Measurements from ENCODE around the gene TENM3. TPM values are rescaled to one million over a fixed set of nuclear protein-coding genes. Genes with fewer than 3 reads are reported as not detected.

Gene TENM3
- total RNA-seq, 1 donor from 2014 or later: 40.4 TPM

GRCh38 chr4:182807346-182807745 is 564.1 kb downstream of the TENM3 start:
- peaks cover 24% of the 10 kb centered on the region for H3K27me3 Mint-ChIP-seq
- peaks cover 8% of the 10 kb centered on the region for H3K9me3 Mint-ChIP-seq (ENCODE audit: low read depth)
- H3K36me3 Mint-ChIP-seq (ENCODE audit: insufficient read depth): peaks cover 3% of the 10 kb centered on the region
- DNase-seq (ENCODE audit: low spot score, unreplicated experiment): no peak
- H3K27ac Mint-ChIP-seq: no peak overlapping the region
- TF ChIP-seq, protein P1, sequence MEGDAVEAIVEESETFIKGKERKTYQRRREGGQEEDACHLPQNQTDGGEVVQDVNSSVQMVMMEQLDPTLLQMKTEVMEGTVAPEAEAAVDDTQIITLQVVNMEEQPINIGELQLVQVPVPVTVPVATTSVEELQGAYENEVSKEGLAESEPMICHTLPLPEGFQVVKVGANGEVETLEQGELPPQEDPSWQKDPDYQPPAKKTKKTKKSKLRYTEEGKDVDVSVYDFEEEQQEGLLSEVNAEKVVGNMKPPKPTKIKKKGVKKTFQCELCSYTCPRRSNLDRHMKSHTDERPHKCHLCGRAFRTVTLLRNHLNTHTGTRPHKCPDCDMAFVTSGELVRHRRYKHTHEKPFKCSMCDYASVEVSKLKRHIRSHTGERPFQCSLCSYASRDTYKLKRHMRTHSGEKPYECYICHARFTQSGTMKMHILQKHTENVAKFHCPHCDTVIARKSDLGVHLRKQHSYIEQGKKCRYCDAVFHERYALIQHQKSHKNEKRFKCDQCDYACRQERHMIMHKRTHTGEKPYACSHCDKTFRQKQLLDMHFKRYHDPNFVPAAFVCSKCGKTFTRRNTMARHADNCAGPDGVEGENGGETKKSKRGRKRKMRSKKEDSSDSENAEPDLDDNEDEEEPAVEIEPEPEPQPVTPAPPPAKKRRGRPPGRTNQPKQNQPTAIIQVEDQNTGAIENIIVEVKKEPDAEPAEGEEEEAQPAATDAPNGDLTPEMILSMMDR (IDR thresholded peaks at IDR 0.05; ENCODE audit: unreplicated experiment): no peak
- no peak overlapping the region for H3K4me3 Mint-ChIP-seq (ENCODE audit: low read depth)
- peaks cover 4% of the 10 kb centered on the region for H3K4me1 Mint-ChIP-seq (ENCODE audit: low read depth)

- Mint-ChIP-seq H3K9me3 (ENCODE audit: low read depth) (peaks cover 9% of the 10 kb centered on the region), H3K4me3 (ENCODE audit: low read depth) (no peak overlapping the region), H3K36me3 (ENCODE audit: insufficient read depth) (peaks cover 3% of the 10 kb centered on the region), H3K27ac (no peak overlapping the region), H3K4me1 (ENCODE audit: low read depth) (peaks cover 4% of the 10 kb centered on the region), H3K27me3 (peaks cover 24% of the 10 kb centered on the region)
- TF ChIP-seq, protein P1 (IDR thresholded peaks at IDR 0.05; ENCODE audit: unreplicated experiment): no peak
- no peak for DNase-seq (ENCODE audit: low spot score, unreplicated experiment)
These were observed 564.8 kb downstream of the TENM3 start for GRCh38 chr4:182807767-182808548.

- Mint-ChIP-seq H3K9me3 (ENCODE audit: low read depth) (peaks cover 9% of the 10 kb centered on the region), H3K36me3 (ENCODE audit: insufficient read depth) (peaks cover 3% of the 10 kb centered on the region), H3K27me3 (peaks cover 24% of the 10 kb centered on the region), H3K4me3 (ENCODE audit: low read depth) (no peak overlapping the region), H3K4me1 (ENCODE audit: low read depth) (peaks cover 4% of the 10 kb centered on the region), H3K27ac (no peak overlapping the region)
- DNase-seq (ENCODE audit: low spot score, unreplicated experiment): no peak
- TF ChIP-seq, protein P1 (IDR thresholded peaks at IDR 0.05; ENCODE audit: unreplicated experiment): no peak
These were observed 565.6 kb downstream of the TENM3 start for GRCh38 chr4:182808673-182809416.

GRCh38 chr4:182809417-182810102 is 566.4 kb downstream of the TENM3 start:
- Mint-ChIP-seq H3K4me3 (ENCODE audit: low read depth) (no peak overlapping the region), H3K36me3 (ENCODE audit: insufficient read depth) (peaks cover 3% of the 10 kb centered on the region), H3K27me3 (peaks cover 17% of the 10 kb centered on the region), H3K27ac (no peak overlapping the region), H3K4me1 (ENCODE audit: low read depth) (peaks cover 4% of the 10 kb centered on the region), H3K9me3 (ENCODE audit: low read depth) (peaks cover 9% of the 10 kb centered on the region)
- TF ChIP-seq, protein P1 (IDR thresholded peaks at IDR 0.05; ENCODE audit: unreplicated experiment): peak; percentile 31
- no peak for DNase-seq (ENCODE audit: low spot score, unreplicated experiment)

- DNase-seq (ENCODE audit: low spot score, unreplicated experiment): no peak
- H3K4me1 Mint-ChIP-seq (ENCODE audit: low read depth): peaks cover 4% of the 10 kb centered on the region
- peaks cover 15% of the 10 kb centered on the region for H3K27me3 Mint-ChIP-seq
- H3K4me3 Mint-ChIP-seq (ENCODE audit: low read depth): no peak overlapping the region
- peaks cover 9% of the 10 kb centered on the region for H3K9me3 Mint-ChIP-seq (ENCODE audit: low read depth)
- H3K36me3 Mint-ChIP-seq (ENCODE audit: insufficient read depth): peaks cover 3% of the 10 kb centered on the region
- TF ChIP-seq, protein P1 (IDR thresholded peaks at IDR 0.05; ENCODE audit: unreplicated experiment): no peak
- no peak overlapping the region for H3K27ac Mint-ChIP-seq
These were observed 567.0 kb downstream of the TENM3 start for GRCh38 chr4:182810103-182810615.

All from progenitor cell of endocrine pancreas (in vitro differentiated cells).